WTC11 (cell line): Measurements from ENCODE around the gene FRK.

Experiments
- CBFB ChIP-seq: sonication (generic); formaldehyde crosslinking; IDR thresholded peaks from 2 replicates; pipeline ENCODE4 v1.8.1; 2022; ENCODE audit warnings: mild to moderate bottlenecking, low read depth, missing genetic modification reagents
- JUN ChIP-seq: sonication (generic); formaldehyde crosslinking; IDR thresholded peaks from 2 replicates; pipeline ENCODE4 v1.8.0; 2023; ENCODE audit warnings: mild to moderate bottlenecking, missing genetic modification reagents
- USF2 ChIP-seq: sonication (generic); formaldehyde crosslinking; IDR thresholded peaks from 2 replicates; pipeline ENCODE4 v1.8.1; 2023; ENCODE audit warnings: mild to moderate bottlenecking, missing genetic modification reagents, moderate library complexity

- TF ChIP-seq CBFB (CRISPR knock-in tag), result no peak
- no peak for TF ChIP-seq USF2
- no peak for TF ChIP-seq JUN (CRISPR knock-in tag)
Measured at GRCh38 chr6:116083052-116083451, 22.4 kb upstream of the FRK start.
